ENCODE results near the gene CEPT1.

CEPT1 gene

GRCh38 chr1:111218701-111219556 is 78.9 kb downstream of the CEPT1 start:
- H4K20me1 ChIP-seq (ENCODE audit: insufficient read depth, low read length), result no peaks in the 10 kb centered on the region
- ATAC-seq (ENCODE audit: insufficient read depth, low read depth) (no peak), DNase-seq (peak; percentile 11)
- H2AFZ ChIP-seq (ENCODE audit: low read depth, low read length), result no peak overlapping the region
- no peaks in the 10 kb centered on the region for H3K9me3 ChIP-seq (ENCODE audit: insufficient read depth, low read length, severe bottlenecking)
- H3K9ac ChIP-seq (ENCODE audit: low read depth, low read length), result peak overlapping the region; percentile 67
- peak overlapping the region; percentile 97 for H3K27ac ChIP-seq (ENCODE audit: low read length)
- H3K4me3 ChIP-seq (ENCODE audit: low read depth in 1 of 2, low read length in 2 of 2), result no peak overlapping the region
- H3K36me3 ChIP-seq (ENCODE audit: insufficient read depth, low read length), result no peaks in the 10 kb centered on the region
- no peaks in the 10 kb centered on the region for H3K27me3 ChIP-seq (ENCODE audit: insufficient read depth, low read length, poor library complexity)
- TF ChIP-seq, protein P1, sequence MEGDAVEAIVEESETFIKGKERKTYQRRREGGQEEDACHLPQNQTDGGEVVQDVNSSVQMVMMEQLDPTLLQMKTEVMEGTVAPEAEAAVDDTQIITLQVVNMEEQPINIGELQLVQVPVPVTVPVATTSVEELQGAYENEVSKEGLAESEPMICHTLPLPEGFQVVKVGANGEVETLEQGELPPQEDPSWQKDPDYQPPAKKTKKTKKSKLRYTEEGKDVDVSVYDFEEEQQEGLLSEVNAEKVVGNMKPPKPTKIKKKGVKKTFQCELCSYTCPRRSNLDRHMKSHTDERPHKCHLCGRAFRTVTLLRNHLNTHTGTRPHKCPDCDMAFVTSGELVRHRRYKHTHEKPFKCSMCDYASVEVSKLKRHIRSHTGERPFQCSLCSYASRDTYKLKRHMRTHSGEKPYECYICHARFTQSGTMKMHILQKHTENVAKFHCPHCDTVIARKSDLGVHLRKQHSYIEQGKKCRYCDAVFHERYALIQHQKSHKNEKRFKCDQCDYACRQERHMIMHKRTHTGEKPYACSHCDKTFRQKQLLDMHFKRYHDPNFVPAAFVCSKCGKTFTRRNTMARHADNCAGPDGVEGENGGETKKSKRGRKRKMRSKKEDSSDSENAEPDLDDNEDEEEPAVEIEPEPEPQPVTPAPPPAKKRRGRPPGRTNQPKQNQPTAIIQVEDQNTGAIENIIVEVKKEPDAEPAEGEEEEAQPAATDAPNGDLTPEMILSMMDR (IDR thresholded peaks at IDR 0.05; ENCODE audit: borderline replicate concordance, extremely low read depth, low read length, poor library complexity, severe bottlenecking), result no peak
- H3K4me2 ChIP-seq (ENCODE audit: insufficient read depth, low read length), result no peak overlapping the region
- peaks cover 56% of the 10 kb centered on the region for H3K79me2 ChIP-seq (ENCODE audit: insufficient read depth, low read length)
- peaks cover 99% of the 10 kb centered on the region for H3K4me1 ChIP-seq (ENCODE audit: insufficient read depth, low read length)

GRCh38 chr1:111219557-111220286 is 79.7 kb downstream of the CEPT1 start:
- ATAC-seq (ENCODE audit: insufficient read depth, low read depth), result no peak

GRCh38 chr1:111220302-111220890 is 80.4 kb downstream of the CEPT1 start:
- Histone ChIP-seq H3K36me3 (ENCODE audit: insufficient read depth, low read length) (no peaks in the 10 kb centered on the region), H3K9me3 (ENCODE audit: insufficient read depth, low read length, severe bottlenecking) (no peaks in the 10 kb centered on the region), H3K27me3 (ENCODE audit: insufficient read depth, low read length, poor library complexity) (no peaks in the 10 kb centered on the region), H3K4me1 (ENCODE audit: insufficient read depth, low read length) (peaks cover 99% of the 10 kb centered on the region), H3K4me3 (ENCODE audit: low read depth in 1 of 2, low read length in 2 of 2) (peak overlapping the region in 1 of 2 experiments; percentile 29; a peak in 1 of 4 replicates), H3K79me2 (ENCODE audit: insufficient read depth, low read length) (peaks cover 56% of the 10 kb centered on the region), H3K9ac (ENCODE audit: low read depth, low read length) (peak overlapping the region; percentile 67), H3K4me2 (ENCODE audit: insufficient read depth, low read length) (peak overlapping the region; percentile 61), H4K20me1 (ENCODE audit: insufficient read depth, low read length) (no peaks in the 10 kb centered on the region), H2AFZ (ENCODE audit: low read depth, low read length) (no peak overlapping the region), H3K27ac (ENCODE audit: low read length) (peak overlapping the region; percentile 97)
- DNase-seq (peak; percentile 27), ATAC-seq (ENCODE audit: insufficient read depth, low read depth) (no peak)
- TF ChIP-seq, protein P1 (IDR thresholded peaks at IDR 0.05; ENCODE audit: borderline replicate concordance, extremely low read depth, low read length, poor library complexity, severe bottlenecking), result no peak
- no peak for TF ChIP-seq EZH2 (IDR thresholded peaks at IDR 0.05; ENCODE audit: borderline replicate concordance, low read depth, low read length, severe bottlenecking)

More at GRCh38 chr1:111219557-111220286, 79.7 kb downstream of the CEPT1 start:
- Histone ChIP-seq H3K4me2 (ENCODE audit: insufficient read depth, low read length) (peak overlapping the region; percentile 61), H3K4me1 (ENCODE audit: insufficient read depth, low read length) (peaks cover 99% of the 10 kb centered on the region), H3K9me3 (ENCODE audit: insufficient read depth, low read length, severe bottlenecking) (no peaks in the 10 kb centered on the region), H2AFZ (ENCODE audit: low read depth, low read length) (no peak overlapping the region), H4K20me1 (ENCODE audit: insufficient read depth, low read length) (no peaks in the 10 kb centered on the region), H3K79me2 (ENCODE audit: insufficient read depth, low read length) (peaks cover 56% of the 10 kb centered on the region), H3K4me3 (ENCODE audit: low read depth in 1 of 2, low read length in 2 of 2) (peak overlapping the region in 1 of 2 experiments; percentile 29; a peak in 1 of 4 replicates), H3K27me3 (ENCODE audit: insufficient read depth, low read length, poor library complexity) (no peaks in the 10 kb centered on the region), H3K36me3 (ENCODE audit: insufficient read depth, low read length) (no peaks in the 10 kb centered on the region), H3K9ac (ENCODE audit: low read depth, low read length) (peak overlapping the region; percentile 67), H3K27ac (ENCODE audit: low read length) (peak overlapping the region; percentile 97)
- DNase-seq, result peak; percentile 53
- TF ChIP-seq, protein P1 (IDR thresholded peaks at IDR 0.05; ENCODE audit: borderline replicate concordance, extremely low read depth, low read length, poor library complexity, severe bottlenecking), result no peak
- TF ChIP-seq EZH2 (IDR thresholded peaks at IDR 0.05; ENCODE audit: borderline replicate concordance, low read depth, low read length, severe bottlenecking), result no peak
